ENCODE data around the gene FRK.

DNA sequence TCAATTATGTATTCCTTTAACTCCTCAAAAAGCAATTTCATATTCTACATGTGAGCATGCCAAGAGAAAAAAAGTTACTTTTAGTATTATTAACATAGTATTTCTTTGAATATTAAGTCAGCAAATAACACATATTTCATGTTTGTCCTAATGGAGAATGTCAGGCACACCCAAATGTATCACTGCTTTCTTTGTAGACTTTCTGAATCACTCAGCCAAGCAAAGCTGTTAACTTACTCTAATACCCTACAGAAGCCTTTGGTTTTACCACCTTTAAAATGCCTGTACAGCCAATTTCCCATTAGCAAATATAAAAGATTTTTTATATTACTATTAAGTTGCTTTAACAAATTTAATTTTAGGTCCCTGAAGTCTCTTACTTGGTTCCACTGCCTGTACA, 23.8 kb downstream of the FRK start:
- TF ChIP-seq POLR2A (IDR thresholded peaks at IDR 0.05) (no peak), POLR2AphosphoS5 (IDR thresholded peaks at IDR 0.05) (no peak), EP300 (IDR thresholded peaks at IDR 0.05; ENCODE audit: low read depth) (no peak)
- TF ChIP-seq, protein P1, sequence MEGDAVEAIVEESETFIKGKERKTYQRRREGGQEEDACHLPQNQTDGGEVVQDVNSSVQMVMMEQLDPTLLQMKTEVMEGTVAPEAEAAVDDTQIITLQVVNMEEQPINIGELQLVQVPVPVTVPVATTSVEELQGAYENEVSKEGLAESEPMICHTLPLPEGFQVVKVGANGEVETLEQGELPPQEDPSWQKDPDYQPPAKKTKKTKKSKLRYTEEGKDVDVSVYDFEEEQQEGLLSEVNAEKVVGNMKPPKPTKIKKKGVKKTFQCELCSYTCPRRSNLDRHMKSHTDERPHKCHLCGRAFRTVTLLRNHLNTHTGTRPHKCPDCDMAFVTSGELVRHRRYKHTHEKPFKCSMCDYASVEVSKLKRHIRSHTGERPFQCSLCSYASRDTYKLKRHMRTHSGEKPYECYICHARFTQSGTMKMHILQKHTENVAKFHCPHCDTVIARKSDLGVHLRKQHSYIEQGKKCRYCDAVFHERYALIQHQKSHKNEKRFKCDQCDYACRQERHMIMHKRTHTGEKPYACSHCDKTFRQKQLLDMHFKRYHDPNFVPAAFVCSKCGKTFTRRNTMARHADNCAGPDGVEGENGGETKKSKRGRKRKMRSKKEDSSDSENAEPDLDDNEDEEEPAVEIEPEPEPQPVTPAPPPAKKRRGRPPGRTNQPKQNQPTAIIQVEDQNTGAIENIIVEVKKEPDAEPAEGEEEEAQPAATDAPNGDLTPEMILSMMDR (IDR thresholded peaks at IDR 0.05) = no peak
